HepG2 (cell line): ENCODE data around the gene SYT1.

ENCODE experiments used
- CTCF ChIP-seq: sonication (generic); formaldehyde crosslinking; IDR thresholded peaks from 2 replicates; pipeline ENCODE4 v1.5.0; 2020; ENCODE audit warnings: mild to moderate bottlenecking, missing genetic modification reagents, moderate library complexity
- JUND ChIP-seq: sonication (generic); formaldehyde crosslinking; IDR thresholded peaks from 2 replicates; pipeline ENCODE4 v1.8.0; 2022; ENCODE audit warnings: mild to moderate bottlenecking, missing genetic modification reagents
- MAZ ChIP-seq, 2 experiments: sonication (generic) in 1 of 2; formaldehyde crosslinking in 1 of 2; IDR thresholded peaks; 2 replicates each; pipeline versions ENCODE4 v1.5.0 to v1.6.1; 2012 to 2020; ENCODE audit warnings: low read depth in 2 of 2, mild to moderate bottlenecking in 2 of 2, borderline replicate concordance in 1 of 2, improper control_type of control experiment in 1 of 2, low read length in 1 of 2, missing genetic modification reagents in 1 of 2, moderate library complexity in 1 of 2
- MBNL3 ChIP-seq: fragments of 250-450 bp; sonication (Bioruptor Pico); conservative IDR thresholded peaks from 2 replicates; pipeline ENCODE4 v1.8.0; 2022; ENCODE audit warnings: mild to moderate bottlenecking, inconsistent platforms
- NFRKB ChIP-seq: fragments of 450-650 bp; IDR thresholded peaks from 2 replicates; pipeline ENCODE4 v1.6.1; 2017
- NR3C1 ChIP-seq: sonication (generic); formaldehyde crosslinking; IDR thresholded peaks from 2 replicates; pipeline ENCODE4 v1.4.0; 2020; ENCODE audit warnings: missing genetic modification reagents
- POLR2A ChIP-seq, 2 experiments: IDR thresholded peaks; 2 replicates each; pipeline ENCODE4 v1.6.1; 2011; ENCODE audit warnings: low read depth in 2 of 2, low read length in 2 of 2, mild to moderate bottlenecking in 1 of 2, moderate library complexity in 1 of 2; ENCODE audit not compliant: insufficient read depth in 1 of 2
- RAD21 ChIP-seq: fragments of 450-650 bp; formaldehyde crosslinking; IDR thresholded peaks from 2 replicates; pipeline ENCODE4 v1.5.0; 2020; ENCODE audit warnings: mild to moderate bottlenecking
- SP1 ChIP-seq, 2 experiments: fragments of 450-650 bp in 1 of 2; sonication (generic) in 1 of 2; formaldehyde crosslinking in 1 of 2; IDR thresholded peaks; 2 replicates each; pipeline versions ENCODE4 v1.4.0 to v1.6.1; 2016 to 2020; ENCODE audit warnings: missing genetic modification reagents in 1 of 2
- ZFX ChIP-seq: sonication (generic); formaldehyde crosslinking; IDR thresholded peaks from 2 replicates; pipeline ENCODE4 v1.4.0; 2020; ENCODE audit warnings: mild to moderate bottlenecking, low read depth, missing genetic modification reagents, moderate library complexity
- ZNF235 ChIP-seq: sonication (generic); formaldehyde crosslinking; IDR thresholded peaks from 2 replicates; pipeline ENCODE4 v1.8.1; 2023; ENCODE audit warnings: mild to moderate bottlenecking, missing genetic modification reagents, borderline replicate concordance
- ZNF589 ChIP-seq: sonication (generic); formaldehyde crosslinking; conservative IDR thresholded peaks from 2 replicates; pipeline ENCODE4 v1.8.0; 2022; ENCODE audit warnings: mild to moderate bottlenecking, moderate library complexity, missing genetic modification reagents
- ZNF7 ChIP-seq: IDR thresholded peaks from 2 replicates; pipeline ENCODE4 v1.6.1; 2016; ENCODE audit warnings: missing biosample characterization, missing genetic modification reagents

GRCh38 chr12:79067977-79068376 is 203.4 kb downstream of the SYT1 start:
- TF ChIP-seq CTCF (no peak), MBNL3 (CRISPR knock-in tag) (no peak), NFRKB (no peak), SP1 (IDR thresholded peaks at IDR 0.05) (no peak), SP1 (CRISPR knock-in tag; IDR thresholded peaks at IDR 0.05) (no peak), RAD21 (CRISPR knock-in tag) (no peak), ZNF589 (CRISPR knock-in tag) (no peak), ZFX (no peak), MAZ (IDR thresholded peaks at IDR 0.05; ENCODE audit: borderline replicate concordance, low read depth, low read length) (no peak), MAZ (CRISPR knock-in tag; IDR thresholded peaks at IDR 0.05; ENCODE audit: low read depth) (no peak), NR3C1 (no peak), POLR2A (IDR thresholded peaks at IDR 0.05; ENCODE audit: insufficient read depth in 1 of 2, low read depth in 2 of 2, low read length in 2 of 2) (no peak), ZNF7 (no peak), JUND (no peak), ZNF235 (CRISPR knock-in tag) (no peak)
